DMS79 (cell line): ENCODE results near the gene LRRC3.

Experiments
- DNase-seq: peaks from one replicate; lab custom pipeline; 2025; lab: John Stamatoyannopoulos, UW

LRRC3 gene

GRCh38 chr21:44511219-44511937 is 56.1 kb downstream of the LRRC3 start:
- no peak for DNase-seq
